ENCODE results near the gene TRIM46.
A peak's percentile ranks its signal among the peaks of the same experiment; 100 is the strongest.

TRIM46 gene

GRCh38 chr1:155172732-155173477 lies 744 bp upstream of the TRIM46 start, which contains the start of gene KRTCAP2:
TSS of gene KRTCAP2 (minus strand) at chr1:155173304. CDS start at chr1:155173224, 80 bp downstream.
- DNase-seq, result peak; percentile 98

- DNase-seq, result no peak
Observed at GRCh38 chr1:155174324-155175280, 953 bp downstream of the TRIM46 start.

DNA sequence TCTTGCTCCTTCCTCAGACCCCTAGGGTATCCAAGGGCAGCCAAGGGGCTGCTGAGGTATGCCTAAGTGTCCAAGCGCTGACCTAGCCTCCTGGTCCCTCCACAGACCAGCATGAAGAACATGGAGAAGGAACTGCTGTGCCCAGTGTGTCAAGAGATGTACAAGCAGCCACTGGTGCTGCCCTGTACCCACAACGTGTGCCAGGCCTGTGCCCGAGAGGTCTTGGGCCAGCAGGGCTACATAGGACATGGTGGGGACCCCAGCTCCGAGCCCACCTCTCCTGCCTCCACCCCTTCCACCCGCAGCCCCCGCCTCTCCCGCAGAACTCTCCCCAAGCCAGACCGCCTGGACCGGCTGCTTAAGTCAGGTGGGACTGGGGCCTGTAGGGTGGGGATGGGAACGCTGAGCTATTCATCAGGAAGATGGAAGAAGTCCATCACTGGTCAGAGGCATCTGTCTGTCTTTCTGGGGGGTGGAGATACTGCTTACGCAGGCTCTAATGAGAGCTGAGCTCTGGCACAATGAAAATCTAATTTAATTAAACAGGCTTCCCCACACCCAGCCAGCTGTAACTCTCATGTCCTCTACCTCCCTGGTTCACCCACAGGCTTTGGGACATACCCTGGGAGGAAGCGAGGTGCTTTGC lies 1.8 kb downstream of the TRIM46 start:
- no peak for DNase-seq

DNA sequence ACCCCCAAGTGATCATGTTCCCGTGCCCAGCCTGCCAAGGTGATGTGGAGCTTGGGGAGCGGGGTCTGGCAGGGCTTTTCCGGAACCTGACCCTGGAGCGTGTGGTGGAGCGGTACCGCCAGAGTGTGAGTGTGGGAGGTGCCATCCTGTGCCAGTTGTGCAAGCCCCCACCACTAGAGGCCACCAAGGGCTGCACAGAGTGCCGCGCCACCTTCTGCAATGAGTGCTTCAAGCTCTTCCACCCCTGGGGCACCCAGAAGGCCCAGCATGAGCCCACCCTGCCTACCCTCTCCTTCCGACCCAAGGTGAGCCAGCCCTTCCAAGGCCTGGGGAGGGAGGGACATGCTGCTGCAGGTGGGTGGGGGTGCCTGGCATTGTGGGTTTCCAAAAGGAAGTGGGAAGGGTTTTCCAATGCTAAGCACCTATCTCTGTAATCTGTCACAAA lies 2.3 kb downstream of the TRIM46 start:
- DNase-seq, result no peak

DNA sequence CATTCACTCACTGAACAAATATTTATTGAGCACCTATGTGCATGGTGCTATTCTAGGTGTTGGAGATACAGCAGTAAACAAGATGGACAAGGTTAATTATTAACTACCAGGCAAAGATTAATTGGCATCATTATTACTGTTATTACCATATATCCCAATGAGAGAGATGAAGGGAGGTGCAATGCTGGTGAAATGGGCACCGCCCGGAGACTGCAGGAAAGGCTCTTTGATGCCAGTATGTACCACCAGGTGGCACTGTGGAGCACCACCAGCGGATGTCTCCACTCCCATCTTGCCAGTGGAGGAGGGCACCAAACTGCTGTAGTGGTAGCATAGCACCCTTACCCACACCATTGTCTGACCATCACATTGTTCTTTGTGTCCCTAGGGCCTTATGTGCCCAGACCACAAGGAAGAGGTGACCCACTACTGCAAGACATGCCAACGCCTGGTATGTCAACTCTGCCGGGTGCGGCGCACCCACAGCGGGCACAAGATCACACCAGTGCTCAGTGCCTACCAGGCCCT lies 3.0 kb downstream of the TRIM46 start:
- peak; percentile 62 for DNase-seq

GRCh38 chr1:155177192-155177917 lies 3.7 kb downstream of the TRIM46 start:
- no peak for DNase-seq

DNA sequence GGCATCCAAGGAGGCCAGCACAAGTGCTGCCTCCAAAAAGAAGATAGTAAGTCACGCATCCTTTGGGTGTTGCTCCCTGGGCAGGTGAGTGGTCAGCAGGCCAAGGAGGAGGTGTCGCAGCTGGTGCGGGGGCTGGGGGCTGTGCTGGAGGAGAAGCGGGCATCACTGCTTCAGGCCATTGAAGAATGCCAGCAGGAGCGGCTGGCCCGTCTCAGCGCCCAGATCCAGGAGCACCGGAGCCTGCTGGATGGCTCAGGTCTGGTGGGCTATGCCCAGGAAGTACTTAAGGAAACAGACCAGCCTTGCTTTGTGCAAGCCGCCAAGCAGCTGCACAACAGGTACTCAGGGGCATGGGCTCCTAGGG lies 4.3 kb downstream of the TRIM46 start:
- no peak for DNase-seq

DNA sequence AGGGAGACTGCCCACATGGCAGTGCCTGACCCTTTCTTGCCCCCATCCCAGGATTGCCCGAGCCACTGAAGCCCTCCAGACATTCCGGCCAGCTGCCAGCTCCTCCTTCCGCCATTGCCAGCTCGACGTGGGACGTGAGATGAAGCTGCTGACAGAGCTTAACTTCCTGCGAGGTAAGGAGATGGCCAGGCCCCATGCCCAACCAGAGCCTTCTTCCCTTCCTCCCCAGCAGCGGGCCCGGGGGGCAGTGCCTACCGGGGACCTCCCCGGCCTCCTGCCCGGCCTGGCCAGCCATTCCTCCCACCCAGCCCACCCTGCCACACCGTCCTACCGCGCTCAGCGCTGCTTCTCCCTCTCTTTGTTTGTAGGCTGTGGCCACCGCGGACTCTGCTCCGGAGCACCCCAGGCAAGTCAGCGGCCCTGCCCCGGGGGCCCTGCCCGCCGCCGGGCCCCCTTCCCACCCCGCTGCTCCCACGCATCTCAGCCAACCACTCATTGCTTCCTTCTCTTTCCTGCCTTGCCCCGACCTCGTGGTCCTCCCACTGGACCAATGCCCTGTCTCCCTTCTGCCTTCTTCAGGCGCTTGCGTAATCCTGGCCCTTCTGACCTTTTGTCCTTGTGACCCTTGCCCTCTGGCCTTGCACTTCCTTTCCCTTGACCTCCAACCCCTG lies 4.9 kb downstream of the TRIM46 start:
- DNase-seq, result no peak

DNA sequence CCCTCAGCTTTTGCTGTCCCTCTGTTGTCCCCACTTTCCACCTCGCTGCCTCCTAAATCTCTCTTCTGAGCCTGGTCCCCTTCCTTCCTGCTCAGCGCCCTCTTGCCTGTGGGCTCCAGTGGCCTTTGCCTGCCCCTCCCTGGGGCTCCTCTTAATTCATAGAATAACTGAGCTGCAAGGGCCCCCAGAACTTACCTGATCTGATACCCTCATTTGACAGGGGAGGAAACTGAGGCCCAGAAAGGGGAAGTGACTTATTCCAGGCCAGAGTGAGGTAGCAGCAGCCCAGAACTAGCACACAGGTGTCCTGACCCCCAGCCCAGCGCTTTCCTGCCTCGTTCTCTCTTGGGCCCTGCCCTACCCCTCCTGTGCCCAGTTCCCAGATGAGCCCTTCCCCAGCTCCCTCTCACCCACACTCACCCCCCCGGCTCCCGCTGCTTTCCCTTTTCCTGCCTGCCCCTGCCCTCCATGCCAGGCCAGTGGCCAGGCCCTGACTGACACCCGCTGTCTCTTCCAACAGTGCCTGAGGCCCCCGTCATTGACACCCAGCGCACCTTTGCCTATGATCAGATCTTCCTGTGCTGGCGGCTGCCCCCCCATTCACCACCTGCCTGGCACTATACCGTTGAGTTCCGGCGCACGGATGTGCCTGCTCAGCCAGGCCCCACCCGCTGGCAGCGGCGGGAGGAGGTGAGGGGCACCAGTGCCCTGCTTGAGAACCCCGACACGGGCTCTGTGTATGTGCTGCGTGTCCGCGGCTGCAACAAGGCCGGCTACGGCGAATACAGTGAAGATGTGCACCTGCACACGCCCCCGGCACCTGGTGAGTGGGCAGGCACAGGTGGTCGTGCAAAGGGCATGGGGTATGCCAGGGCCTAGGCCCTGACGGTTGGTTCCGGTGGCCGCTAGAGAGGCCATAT lies 5.7 kb downstream of the TRIM46 start:
- DNase-seq, result no peak

GRCh38 chr1:155181371-155182051 lies 7.9 kb downstream of the TRIM46 start:
- DNase-seq, result no peak

DNA sequence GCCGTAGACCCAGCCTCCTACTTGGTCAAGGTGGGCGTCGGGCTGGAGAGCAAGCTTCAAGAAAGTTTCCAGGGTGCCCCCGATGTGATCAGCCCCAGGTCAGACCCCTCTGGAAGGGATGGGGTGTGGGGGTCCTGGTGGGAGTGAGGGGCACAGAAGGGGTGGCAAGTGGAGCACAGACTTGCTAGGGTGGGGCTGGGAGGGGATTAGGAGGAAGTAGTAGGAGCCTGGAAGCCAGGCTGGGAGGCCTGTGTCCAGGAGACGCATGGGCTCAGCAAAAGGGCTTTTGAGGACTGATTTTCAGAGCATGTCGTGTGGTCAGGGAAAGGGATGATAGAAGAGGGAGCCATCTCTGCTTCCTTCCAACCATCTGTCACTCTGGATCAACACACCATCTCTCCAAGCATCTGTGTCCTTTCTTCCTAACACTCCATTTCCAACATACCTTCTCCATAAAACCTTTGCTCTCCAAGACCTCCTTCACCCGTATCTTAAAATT lies 8.5 kb downstream of the TRIM46 start:
- DNase-seq, result no peak

- DNase-seq, result no peak
Observed at GRCh38 chr1:155183775-155184221, 10.1 kb downstream of the TRIM46 start.

- DNase-seq, result no peak
Observed at GRCh38 chr1:155184351-155184811, 10.7 kb downstream of the TRIM46 start.

DNA sequence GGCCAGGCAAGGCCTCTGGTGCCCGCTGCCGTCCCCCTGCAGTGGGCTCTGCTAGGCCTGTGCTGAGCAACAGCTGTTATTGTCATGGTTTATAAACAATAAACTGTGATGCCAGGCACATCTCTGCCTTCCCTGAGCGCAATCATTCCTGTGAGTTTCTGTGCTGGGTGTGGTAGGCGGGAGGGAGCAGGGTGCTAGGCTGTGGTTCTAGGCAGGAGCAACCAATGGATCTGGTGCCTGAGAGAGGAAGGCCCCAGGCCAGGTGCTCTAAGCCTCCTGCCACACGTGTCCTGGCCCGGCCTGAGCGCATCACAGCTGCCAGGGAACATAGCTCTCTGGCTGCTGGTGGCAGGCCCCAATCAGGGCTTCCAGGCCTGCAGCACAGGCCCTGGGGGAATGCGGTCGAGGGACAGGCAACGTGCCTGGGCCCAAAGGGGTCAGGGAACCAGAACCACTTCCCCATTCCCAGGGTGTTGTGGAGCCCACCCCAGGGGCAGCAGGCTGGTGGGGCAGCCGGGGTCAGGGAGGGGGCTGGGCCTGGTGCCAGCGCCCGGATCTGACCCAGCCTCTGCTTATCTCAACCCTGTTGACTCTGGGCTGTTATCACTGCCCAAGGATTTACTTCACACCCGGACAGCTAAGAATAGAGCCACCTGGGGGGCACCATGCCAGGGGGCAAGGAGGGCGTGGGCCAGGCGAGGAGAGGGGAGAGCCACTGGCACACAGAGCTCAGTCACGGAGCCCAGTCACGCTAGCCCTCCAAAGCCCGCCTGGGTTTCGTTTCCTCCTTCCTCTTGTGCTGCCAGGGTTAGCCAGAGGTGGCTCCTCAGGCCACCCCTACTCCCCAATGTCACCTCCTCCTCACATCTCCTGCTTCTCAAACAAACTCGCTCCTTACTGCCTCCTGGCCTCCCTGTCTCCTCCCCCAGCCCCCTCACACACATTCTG lies 11.5 kb downstream of the TRIM46 start:
- DNase-seq, result no peak

- no peak for DNase-seq
Observed at GRCh38 chr1:155185783-155186066, 12.1 kb downstream of the TRIM46 start.

- no peak for DNase-seq
Observed at GRCh38 chr1:155186067-155186793, 12.6 kb downstream of the TRIM46 start.

- DNase-seq, result no peak
Observed at GRCh38 chr1:155186794-155187455, 13.3 kb downstream of the TRIM46 start.

Data from NCI-H1048 (cell line).